HCT116 (cell line): ENCODE results near the gene NOL9. TPM values are rescaled to one million over a fixed set of nuclear protein-coding genes. Genes with fewer than 3 reads are reported as not detected.

Experiments used
- ATAC-seq: fragments of 200-7000 bp; cut with Tn5 transposase; 2 replicates; pipeline ENCODE4 v1.9.1; 2020; ENCODE audit warnings: mild to moderate bottlenecking, moderate library complexity
- BruUV-seq: library from RNA; stranded (reverse); fragments of 400-500 nt; replicated peaks from 2 replicates; lab custom pipeline; 2021; lab: Mats Ljungman, UMichigan
- CTCF ChIA-PET: fragments of 300-600 bp; sonication (Branson Sonifier 250); formaldehyde crosslinking; loops from one replicate; lab custom pipeline; 2021; ENCODE audit warnings: antibody characterized with exemption; lab: Charles Lee
- POLR2A ChIA-PET: fragments of 300-600, 350-600 bp; sonication (Branson Sonifier 250); formaldehyde crosslinking; loops from one replicate; lab custom pipeline; 2021; ENCODE audit warnings: antibody characterized with exemption; lab: Charles Lee
- RAD21 ChIA-PET, 2 experiments: fragments of 300-600 bp; sonication (Branson Sonifier 250); formaldehyde crosslinking; loops; one replicate each; lab custom pipeline; 2023; ENCODE audit warnings: low total read pairs in 2 of 2; ENCODE audit not compliant: uncharacterized antibody in 2 of 2, unreplicated experiment in 2 of 2, low non-redundant PET in 1 of 2; lab: Charles Lee
- DNase-seq: peaks from one replicate; pipeline ENCODE4 v3.0.0-alpha.2; 2010; ENCODE audit warnings: low read depth, low spot score
- H2AFZ ChIP-seq: fragments of 200-600 bp; shearing (Covaris generic), sonication (generic); 2 replicates; pipeline ENCODE4 v1.6.1; 2017; ENCODE audit warnings: low read depth, mixed run types, mixed read lengths, antibody characterized with exemption, low read length; ENCODE audit not compliant: poor library complexity, severe bottlenecking
- H3K27ac ChIP-seq: 2 replicates; pipeline ENCODE4 v1.5.1; 2012; ENCODE audit warnings: low read depth, low read length
- H3K27me3 ChIP-seq: fragments of 200-600 bp; sonication (generic); 2 replicates; pipeline ENCODE4 v1.6.1; 2016; ENCODE audit warnings: mixed run types, low read length, mixed read lengths; ENCODE audit not compliant: insufficient read depth
- H3K36me3 ChIP-seq, 2 experiments: fragments of 200-500 bp in 1 of 2; fragments of 200-600 bp in 1 of 2; sonication (Bioruptor generic) in 1 of 2; sonication (generic) in 1 of 2; 2 replicates each; pipeline versions ENCODE4 v1.5.1 to v1.6.1; 2014 to 2016; ENCODE audit warnings: low read length in 2 of 2, inconsistent platforms in 1 of 2, mixed read lengths in 1 of 2, mixed run types in 1 of 2; ENCODE audit not compliant: insufficient read depth in 2 of 2, control insufficient read depth in 1 of 2
- H3K4me1 ChIP-seq, 2 experiments: fragments of 200-600 bp in 1 of 2; sonication (generic) in 1 of 2; 2 replicates each; pipeline versions ENCODE4 v1.5.1 to v1.6.1; 2012 to 2017; ENCODE audit warnings: low read length in 2 of 2, inconsistent platforms in 1 of 2, mild to moderate bottlenecking in 1 of 2, mixed read lengths in 1 of 2, mixed run types in 1 of 2, moderate library complexity in 1 of 2; ENCODE audit not compliant: insufficient read depth in 2 of 2, control insufficient read depth in 1 of 2
- H3K4me2 ChIP-seq: fragments of 200-600 bp; sonication (generic); 2 replicates; pipeline ENCODE4 v1.6.1; 2017; ENCODE audit warnings: mixed run types, low read length, mixed read lengths
- H3K4me3 ChIP-seq, 2 experiments: fragments of 200-600 bp in 1 of 2; sonication (generic) in 1 of 2; replicated peaks in 1 of 2; 2 replicates each; pipeline ENCODE4 v1.5.1; 2011 to 2016; ENCODE audit warnings: low read length in 2 of 2, control low read depth in 1 of 2, low read depth in 1 of 2, mild to moderate bottlenecking in 1 of 2, mixed read lengths in 1 of 2, mixed run types in 1 of 2
- H3K79me2 ChIP-seq: fragments of 200-600 bp; sonication (generic); 2 replicates; pipeline ENCODE4 v1.6.1; 2017; ENCODE audit warnings: mild to moderate bottlenecking, mixed run types, low read length, moderate library complexity, mixed read lengths; ENCODE audit not compliant: insufficient read depth
- H3K9ac ChIP-seq: fragments of 200-600 bp; sonication (generic); 2 replicates; pipeline ENCODE4 v1.6.1; 2016; ENCODE audit warnings: low read length, mixed read lengths
- H3K9me2 ChIP-seq: fragments of 200-600 bp; sonication (generic), shearing (Covaris generic); 2 replicates; pipeline ENCODE4 v1.6.1; 2017; ENCODE audit warnings: mixed run types, mild to moderate bottlenecking, moderate library complexity; ENCODE audit not compliant: insufficient read depth
- H3K9me3 ChIP-seq, 2 experiments: fragments of 200-500 bp in 1 of 2; fragments of 200-600 bp in 1 of 2; sonication (Bioruptor generic) in 1 of 2; sonication (generic) in 1 of 2; 2 replicates each; pipeline ENCODE4 v1.6.1; 2014 to 2017; ENCODE audit warnings: low read length in 2 of 2, mixed read lengths in 2 of 2, inconsistent platforms in 1 of 2, low read depth in 1 of 2, mild to moderate bottlenecking in 1 of 2, mixed run types in 1 of 2, moderate library complexity in 1 of 2; ENCODE audit not compliant: control insufficient read depth in 1 of 2, insufficient read depth in 1 of 2
- H4K20me1 ChIP-seq: fragments of 200-600 bp; sonication (generic), shearing (Covaris generic); 2 replicates; pipeline ENCODE4 v1.6.1; 2017; ENCODE audit warnings: mixed run types, mild to moderate bottlenecking, moderate library complexity; ENCODE audit not compliant: insufficient read depth
- CBX3 ChIP-seq: IDR thresholded peaks from 2 replicates; pipeline ENCODE4 v1.6.1; 2012; ENCODE audit warnings: low read depth
- EGR1 ChIP-seq: IDR thresholded peaks from 2 replicates; pipeline ENCODE4 v1.6.1; 2012; ENCODE audit warnings: low read depth
- ELF1 ChIP-seq: IDR thresholded peaks from 2 replicates; pipeline ENCODE4 v1.6.1; 2012; ENCODE audit warnings: low read depth, borderline replicate concordance
- EZH2 ChIP-seq: fragments of 200-600 bp; sonication (generic); IDR thresholded peaks from 2 replicates; pipeline ENCODE4 v1.6.1; 2017; ENCODE audit warnings: antibody characterized with exemption, mixed run types
- EZH2phosphoT487 ChIP-seq: fragments of 200-600 bp; IDR thresholded peaks from 2 replicates; pipeline ENCODE4 v1.6.1; 2018; ENCODE audit warnings: antibody characterized with exemption, borderline replicate concordance
- JUND ChIP-seq: IDR thresholded peaks from 2 replicates; pipeline ENCODE4 v1.6.1; 2012
- MAX ChIP-seq: IDR thresholded peaks from 2 replicates; pipeline ENCODE4 v1.6.1; 2012
- POLR2A ChIP-seq: IDR thresholded peaks from 2 replicates; pipeline ENCODE4 v1.7.0; 2011; ENCODE audit warnings: borderline replicate concordance; ENCODE audit not compliant: insufficient read depth, insufficient read length; ENCODE audit errors: extremely low read depth
- POLR2AphosphoS5 ChIP-seq: IDR thresholded peaks from 2 replicates; pipeline ENCODE4 v1.6.1; 2011; ENCODE audit warnings: mild to moderate bottlenecking, low read depth, low read length, moderate library complexity
- REST ChIP-seq: IDR thresholded peaks from 2 replicates; pipeline ENCODE4 v1.6.1; 2012; ENCODE audit warnings: low read depth
- SIN3A ChIP-seq: IDR thresholded peaks from 2 replicates; pipeline ENCODE4 v1.6.1; 2012; ENCODE audit warnings: low read depth
- SP1 ChIP-seq: IDR thresholded peaks from 2 replicates; pipeline ENCODE4 v1.6.1; 2012; ENCODE audit warnings: low read depth
- TCF7L2 ChIP-seq: IDR thresholded peaks from 2 replicates; pipeline ENCODE4 v1.7.0; 2011; ENCODE audit warnings: borderline replicate concordance, inconsistent platforms; ENCODE audit not compliant: insufficient read depth, insufficient read length; ENCODE audit errors: extremely low read depth
- ZBTB33 ChIP-seq: IDR thresholded peaks from 2 replicates; pipeline ENCODE4 v1.6.1; 2011; ENCODE audit warnings: mild to moderate bottlenecking, low read length, moderate library complexity; ENCODE audit not compliant: insufficient replicate concordance; ENCODE audit errors: extremely low read depth
- intact Hi-C: fragments of 100-400 bp; cut with micrococcal nuclease; formaldehyde crosslinking; loops from 2 replicates; pipeline ENCODE4 v1.10.0; 2022
- total RNA-seq: library from RNA; stranded (reverse); gene quantifications from one replicate; pipeline ENCODE4 v1.2.1, GENCODE V29; 2021; ENCODE audit not compliant: unreplicated experiment

Gene NOL9
- total RNA-seq, 1 experiment from 2014 or later: 46.4 TPM

GRCh38 chr1:6592441-6592840, 38.1 kb upstream of the NOL9 start:
- no peak for DNase-seq
- no peak overlapping the region for H3K4me2 ChIP-seq
- no peak overlapping the region for H3K9ac ChIP-seq
- TF ChIP-seq POLR2AphosphoS5 (no peak), SP1 (no peak), EGR1 (no peak), EZH2phosphoT487 (no peak), MAX (no peak), CBX3 (no peak), ZBTB33 (no peak), SIN3A (no peak), REST (no peak), ELF1 (no peak), EZH2 (no peak), JUND (no peak), TCF7L2 (no peak), POLR2A (no peak)
- TF ChIP-seq, all 23 proteins: peak for 0
- ChIA-PET RAD21 (no interaction called here), CTCF (no interaction called here), POLR2A (no interaction called here)
- Histone ChIP-seq H3K9me2 (no peaks in the 10 kb centered on the region), H3K9me3 (no peaks in the 10 kb centered on the region), H3K4me1 (no peaks in the 10 kb centered on the region), H2AFZ (no peak overlapping the region), H3K36me3 (peaks cover 21 to 68% of the 10 kb centered on the region in 2 experiments), H3K27ac (no peak overlapping the region), H3K79me2 (peaks cover 50% of the 10 kb centered on the region), H3K27me3 (no peaks in the 10 kb centered on the region), H4K20me1 (peaks cover 2% of the 10 kb centered on the region; the same call in 1 of the 2 replicates), H3K4me3 (no peak overlapping the region)
- intact Hi-C loops: no loop called here
- BruUV-seq: no TSS peak
- no peak for ATAC-seq
